ENCODE results near the gene DUSP5.

GRCh38 chr10:110502851-110503301 is 5.2 kb downstream of the DUSP5 start:
- no peak for TF ChIP-seq ELK1 (IDR thresholded peaks at IDR 0.05; ENCODE audit: borderline replicate concordance, low read depth, low read length)
- no peak for TF ChIP-seq CTCF (conservative IDR thresholded peaks at IDR 0.05; ENCODE audit: low read depth, low read length)
- TF ChIP-seq RCOR1 (IDR thresholded peaks at IDR 0.05; ENCODE audit: insufficient replicate concordance, low read length), result no peak
- no peak for TF ChIP-seq POLR2A (IDR thresholded peaks at IDR 0.05; ENCODE audit: low read depth, low read length)
- no peak for TF ChIP-seq SMC3 (IDR thresholded peaks at IDR 0.05; ENCODE audit: low read depth, low read length)
- no peak for TF ChIP-seq MXI1 (IDR thresholded peaks at IDR 0.05; ENCODE audit: borderline replicate concordance, low read depth, low read length)
- no peak for TF ChIP-seq RFX5 (IDR thresholded peaks at IDR 0.05; ENCODE audit: low read depth, low read length)
- no peak for TF ChIP-seq MAZ (IDR thresholded peaks at IDR 0.05; ENCODE audit: borderline replicate concordance, low read depth, low read length)
- no peak for TF ChIP-seq RAD21 (IDR thresholded peaks at IDR 0.05; ENCODE audit: low read length)
- no peak for TF ChIP-seq BHLHE40 (IDR thresholded peaks at IDR 0.05; ENCODE audit: low read depth, low read length)
